GM12873 (cell line): Measurements from ENCODE around the gene RPS27L.

ENCODE experiments used
- CTCF ChIP-seq: IDR thresholded peaks from 2 replicates; pipeline ENCODE4 v1.5.1; 2012; ENCODE audit warnings: low read depth, mild to moderate bottlenecking, moderate library complexity, low read length, control low read depth; ENCODE audit not compliant: insufficient read depth; ENCODE audit errors: missing control alignments

The RPS27L gene

GRCh38 chr15:63157118-63157843 is at the start of gene RPS27L:
TSS of gene RPS27L (minus strand) at chr15:63157477. CDS start at chr15:63157405, 72 bp downstream.
- no peak for TF ChIP-seq CTCF

GRCh38 chr15:63206079-63206478 is 48.8 kb upstream of the RPS27L start:
- TF ChIP-seq CTCF, result no peak

GRCh38 chr15:63203451-63204090 is 46.3 kb upstream of the RPS27L start:
- peak; percentile 2 for TF ChIP-seq CTCF

- TF ChIP-seq CTCF, result no peak
Measured at GRCh38 chr15:63202861-63203260, 45.6 kb upstream of the RPS27L start.

- TF ChIP-seq CTCF, result no peak
Measured at GRCh38 chr15:63200464-63201249, 43.4 kb upstream of the RPS27L start.

- no peak for TF ChIP-seq CTCF
Measured at GRCh38 chr15:63198371-63199250, 41.3 kb upstream of the RPS27L start.
